ENCODE data around the gene WDTC1. TPM values are rescaled to one million over a fixed set of nuclear protein-coding genes. Genes with fewer than 3 reads are reported as not detected.

The WDTC1 gene
- total and polyA plus RNA-seq, 2 of the 13 experiments (the other 11 are each of a cell fraction or from before 2014, with no cell fraction given) = 5.5 TPM

DNA sequence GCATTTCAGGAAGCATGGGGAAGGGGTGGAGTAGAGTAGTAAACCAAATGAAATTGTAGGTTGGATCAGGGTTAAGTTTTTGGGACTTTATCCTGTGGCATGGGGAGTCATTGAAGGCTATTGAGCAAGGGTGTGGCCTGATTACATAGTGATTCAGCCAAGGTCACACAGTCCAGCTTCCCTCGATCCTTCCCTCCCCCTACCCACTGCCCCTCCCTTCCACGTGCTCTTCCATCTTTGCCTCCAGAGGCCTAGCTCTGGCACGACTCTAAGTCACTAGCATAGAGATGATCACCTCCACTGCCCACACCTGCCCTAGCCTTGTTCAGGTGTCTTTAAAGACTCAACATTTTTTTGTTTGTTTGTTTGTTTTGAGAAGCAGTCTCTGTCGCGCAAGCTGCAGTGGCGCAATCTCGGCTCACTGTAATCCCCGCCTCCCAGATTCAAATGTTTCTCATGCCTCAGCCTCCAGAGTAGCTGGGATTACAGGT lies 42.3 kb upstream of the WDTC1 start (continued):
- TF ChIP-seq ARID4A (CRISPR knock-in tag; IDR thresholded peaks at IDR 0.05; ENCODE audit: borderline replicate concordance) = peak; percentile 48; the same call in 1 of the 2 replicates
- TF ChIP-seq, protein P1, sequence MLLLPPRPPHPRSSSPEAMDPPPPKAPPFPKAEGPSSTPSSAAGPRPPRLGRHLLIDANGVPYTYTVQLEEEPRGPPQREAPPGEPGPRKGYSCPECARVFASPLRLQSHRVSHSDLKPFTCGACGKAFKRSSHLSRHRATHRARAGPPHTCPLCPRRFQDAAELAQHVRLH (CRISPR knock-in tag; IDR thresholded peaks at IDR 0.05; ENCODE audit: borderline replicate concordance, low read depth) = no peak
- TF ChIP-seq KLF16 (CRISPR knock-in tag; IDR thresholded peaks at IDR 0.05) = peak in 1 of 2 experiments; percentile 57; a peak in 1 of 4 replicates
- no peak for TF ChIP-seq SYNCRIP (IDR thresholded peaks at IDR 0.05; ENCODE audit: insufficient read depth, low read depth, low read length)
- TF ChIP-seq KDM6A (CRISPR knock-in tag; IDR thresholded peaks at IDR 0.05; ENCODE audit: low read depth) = no peak
- no peak for TF ChIP-seq SIN3A (IDR thresholded peaks at IDR 0.05; ENCODE audit: borderline replicate concordance, low read depth, low read length)
- TF ChIP-seq MAFG (CRISPR knock-in tag; IDR thresholded peaks at IDR 0.05) = no peak
- no peak for TF ChIP-seq GLI4 (CRISPR knock-in tag; IDR thresholded peaks at IDR 0.05; ENCODE audit: borderline replicate concordance)
- TF ChIP-seq ZNF709 (CRISPR knock-in tag; IDR thresholded peaks at IDR 0.05) = no peak
- no peak for TF ChIP-seq ZNF790 (CRISPR knock-in tag; IDR thresholded peaks at IDR 0.05; ENCODE audit: borderline replicate concordance)
- no peak for TF ChIP-seq MZF1 (CRISPR knock-in tag; IDR thresholded peaks at IDR 0.05; ENCODE audit: borderline replicate concordance)
- 0 out of 2 replicates have a peak, but pooled peaks have one; percentile 41 for TF ChIP-seq ZMAT3 (CRISPR knock-in tag; conservative IDR thresholded peaks at IDR 0.05)
- TF ChIP-seq FOXK1 (CRISPR knock-in tag; IDR thresholded peaks at IDR 0.05; ENCODE audit: borderline replicate concordance, low read depth) = no peak
- no peak for TF ChIP-seq ZNF563 (CRISPR knock-in tag; IDR thresholded peaks at IDR 0.05)
- TF ChIP-seq SP2 (CRISPR knock-in tag; IDR thresholded peaks at IDR 0.05) = no peak
- TF ChIP-seq, protein P2, sequence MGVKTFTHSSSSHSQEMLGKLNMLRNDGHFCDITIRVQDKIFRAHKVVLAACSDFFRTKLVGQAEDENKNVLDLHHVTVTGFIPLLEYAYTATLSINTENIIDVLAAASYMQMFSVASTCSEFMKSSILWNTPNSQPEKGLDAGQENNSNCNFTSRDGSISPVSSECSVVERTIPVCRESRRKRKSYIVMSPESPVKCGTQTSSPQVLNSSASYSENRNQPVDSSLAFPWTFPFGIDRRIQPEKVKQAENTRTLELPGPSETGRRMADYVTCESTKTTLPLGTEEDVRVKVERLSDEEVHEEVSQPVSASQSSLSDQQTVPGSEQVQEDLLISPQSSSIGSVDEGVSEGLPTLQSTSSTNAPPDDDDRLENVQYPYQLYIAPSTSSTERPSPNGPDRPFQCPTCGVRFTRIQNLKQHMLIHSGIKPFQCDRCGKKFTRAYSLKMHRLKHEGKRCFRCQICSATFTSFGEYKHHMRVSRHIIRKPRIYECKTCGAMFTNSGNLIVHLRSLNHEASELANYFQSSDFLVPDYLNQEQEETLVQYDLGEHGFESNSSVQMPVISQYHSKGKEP (CRISPR knock-in tag; IDR thresholded peaks at IDR 0.05) = no peak
- peak; percentile 59 for TF ChIP-seq PATZ1 (CRISPR knock-in tag; IDR thresholded peaks at IDR 0.05)
- TF ChIP-seq CHD2 (IDR thresholded peaks at IDR 0.05; ENCODE audit: low read depth, low read length) = no peak
- peak; percentile 37; the same call in 1 of the 2 replicates for TF ChIP-seq YEATS2 (CRISPR knock-in tag; IDR thresholded peaks at IDR 0.05; ENCODE audit: borderline replicate concordance)
- TF ChIP-seq CREB1 (IDR thresholded peaks at IDR 0.05) = no peak
- TF ChIP-seq CREB1 (CRISPR knock-in tag; IDR thresholded peaks at IDR 0.05) = peak; percentile 62
- TF ChIP-seq ZNF350 (CRISPR knock-in tag; IDR thresholded peaks at IDR 0.05; ENCODE audit: borderline replicate concordance, low read depth) = no peak; the same call in 1 of the 2 replicates
- no peak for TF ChIP-seq RELA (CRISPR knock-in tag; IDR thresholded peaks at IDR 0.05)
- TF ChIP-seq IRX3 (CRISPR knock-in tag; IDR thresholded peaks at IDR 0.05; ENCODE audit: borderline replicate concordance, low read depth) = no peak
